ENCODE measurements around the gene TEX2. TPM values are rescaled to one million over a fixed set of nuclear protein-coding genes. Genes with fewer than 3 reads are reported as not detected.

TEX2 gene
- total and polyA plus RNA-seq, 2 experiments from 2014 or later = 7.5 to 17.7 TPM

GRCh38 chr17:64198331-64199090, 64.5 kb downstream of the TEX2 start:
- H3F3A ChIP-seq (replicated peaks; ENCODE audit: low read depth) = no peaks in the 10 kb centered on the region
- Mint-ChIP-seq H3K27me3 (ENCODE audit: insufficient read depth, low read depth, poor library complexity) (no peaks in the 10 kb centered on the region), H3K4me3 (no peak overlapping the region), H3K4me1 (peaks cover 37% of the 10 kb centered on the region), H3K36me3 (ENCODE audit: low read depth) (no peaks in the 10 kb centered on the region), H3K27ac (no peak overlapping the region), H3K9me3 (no peaks in the 10 kb centered on the region)
- H3K79me2 ChIP-seq (replicated peaks; ENCODE audit: insufficient read depth) = peaks cover 2% of the 10 kb centered on the region
- H3K36me3 ChIP-seq (ENCODE audit: insufficient read depth) = no peaks in the 10 kb centered on the region
- H3K4me3 ChIP-seq = no peak overlapping the region
- ATAC-seq = no peak
- H2AFZ ChIP-seq = no peak overlapping the region
- no peaks in the 10 kb centered on the region for H3K27me3 ChIP-seq (ENCODE audit: insufficient read depth)
- no peaks in the 10 kb centered on the region for H4K20me1 ChIP-seq (replicated peaks; ENCODE audit: insufficient read depth)
- DNase-seq (ENCODE audit: low spot score) = no peak
- H3K4me1 ChIP-seq (ENCODE audit: insufficient read depth) = peaks cover 32% of the 10 kb centered on the region
- TF ChIP-seq CREB1 (CRISPR knock-in tag; IDR thresholded peaks at IDR 0.05; ENCODE audit: low read depth) = no peak
- no peak for TF ChIP-seq CTCF (conservative IDR thresholded peaks at IDR 0.05; ENCODE audit: low read depth in 2 of 2)
- no peak for TF ChIP-seq JUNB (IDR thresholded peaks at IDR 0.05; ENCODE audit: unreplicated experiment)
- TF ChIP-seq EZH2phosphoT487 (IDR thresholded peaks at IDR 0.05; ENCODE audit: unreplicated experiment) = no peak
- TF ChIP-seq ZNF462 (CRISPR knock-in tag; IDR thresholded peaks at IDR 0.05) = no peak
- TF ChIP-seq ZNF331 (CRISPR knock-in tag; IDR thresholded peaks at IDR 0.05; ENCODE audit: low read depth) = no peak
- TF ChIP-seq REST (IDR thresholded peaks at IDR 0.05; ENCODE audit: unreplicated experiment) = no peak
- no peak for TF ChIP-seq ZNF114 (CRISPR knock-in tag; IDR thresholded peaks at IDR 0.05)
- no peak overlapping the region for H3K4me2 ChIP-seq
- H3K9me2 ChIP-seq (ENCODE audit: insufficient read depth) = no peaks in the 10 kb centered on the region
- H3K27ac ChIP-seq (ENCODE audit: low read depth) = no peak overlapping the region
